DOHH2 (cell line): ENCODE measurements around the gene POPDC3.

Experiments used
- EZH2phosphoT487 ChIP-seq: fragments of 200-600 bp; sonication (generic); IDR thresholded peaks from 2 replicates; pipeline ENCODE4 v1.6.1; 2017; ENCODE audit warnings: borderline replicate concordance, mild to moderate bottlenecking, antibody characterized with exemption, low read length, moderate library complexity, mixed read lengths
- TF ChIP-seq, protein P1 (sequence below): fragments of 200-600 bp; sonication (generic); IDR thresholded peaks from one replicate; pipeline ENCODE4 v1.5.1; 2014; ENCODE audit warnings: antibody characterized with exemption, mild to moderate bottlenecking, low read depth, low read length; ENCODE audit not compliant: poor library complexity, severe bottlenecking

DNA sequence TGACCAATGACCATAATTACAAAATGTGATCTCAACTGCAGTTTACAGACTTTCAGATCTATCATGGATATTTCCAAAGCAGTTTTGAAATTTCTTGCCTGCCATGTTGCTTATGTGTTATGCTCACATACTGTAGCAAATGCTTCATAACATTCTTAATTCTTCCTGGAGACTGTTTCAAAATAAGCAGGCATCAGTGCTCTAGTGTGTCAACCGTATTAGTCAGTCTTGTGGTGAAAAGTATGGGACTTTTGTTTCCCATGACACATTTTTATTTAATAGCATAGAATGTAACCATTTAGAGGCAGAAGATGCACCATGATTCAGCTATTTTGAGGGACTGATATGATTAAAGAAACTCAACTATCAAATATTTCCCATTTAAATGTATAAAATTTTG, 1.7 kb downstream of the POPDC3 start:
- TF ChIP-seq, protein P1, sequence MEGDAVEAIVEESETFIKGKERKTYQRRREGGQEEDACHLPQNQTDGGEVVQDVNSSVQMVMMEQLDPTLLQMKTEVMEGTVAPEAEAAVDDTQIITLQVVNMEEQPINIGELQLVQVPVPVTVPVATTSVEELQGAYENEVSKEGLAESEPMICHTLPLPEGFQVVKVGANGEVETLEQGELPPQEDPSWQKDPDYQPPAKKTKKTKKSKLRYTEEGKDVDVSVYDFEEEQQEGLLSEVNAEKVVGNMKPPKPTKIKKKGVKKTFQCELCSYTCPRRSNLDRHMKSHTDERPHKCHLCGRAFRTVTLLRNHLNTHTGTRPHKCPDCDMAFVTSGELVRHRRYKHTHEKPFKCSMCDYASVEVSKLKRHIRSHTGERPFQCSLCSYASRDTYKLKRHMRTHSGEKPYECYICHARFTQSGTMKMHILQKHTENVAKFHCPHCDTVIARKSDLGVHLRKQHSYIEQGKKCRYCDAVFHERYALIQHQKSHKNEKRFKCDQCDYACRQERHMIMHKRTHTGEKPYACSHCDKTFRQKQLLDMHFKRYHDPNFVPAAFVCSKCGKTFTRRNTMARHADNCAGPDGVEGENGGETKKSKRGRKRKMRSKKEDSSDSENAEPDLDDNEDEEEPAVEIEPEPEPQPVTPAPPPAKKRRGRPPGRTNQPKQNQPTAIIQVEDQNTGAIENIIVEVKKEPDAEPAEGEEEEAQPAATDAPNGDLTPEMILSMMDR, result no peak
- TF ChIP-seq EZH2phosphoT487, result no peak
